Thoracic aorta (tissue), 2 donors: ENCODE measurements around the gene AFG3L2. TPM values are rescaled to one million over a fixed set of nuclear protein-coding genes. Genes with fewer than 3 reads are reported as not detected.

Experiments used
- ATAC-seq: fragments of 150-250 bp; one replicate; pipeline ENCODE4 v1.8.0; 2017; ENCODE audit warnings: low read depth; ENCODE audit not compliant: insufficient number of reproducible peaks, low FRiP score
- DNase-seq: peaks from one replicate; pipeline ENCODE4 v3.0.0-alpha.2; 2020; ENCODE audit warnings: low spot score
- H3K27ac ChIP-seq, 2 donors: fragments of 200-600 bp; sonication (generic); 1 replicate in 1 of 2; 2 replicates in 1 of 2; pipeline ENCODE4 v1.5.1; 2016; ENCODE audit warnings: mild to moderate bottlenecking in 2 of 2, moderate library complexity in 2 of 2
- H3K27me3 ChIP-seq: fragments of 200-600 bp; sonication (generic); replicated peaks from 2 replicates; pipeline ENCODE4 v1.6.0; 2016; ENCODE audit warnings: mild to moderate bottlenecking; ENCODE audit not compliant: insufficient read depth
- H3K36me3 ChIP-seq: fragments of 200-600 bp; sonication (generic); one replicate; pipeline ENCODE4 v1.5.1; 2016
- H3K4me1 ChIP-seq, 2 donors: fragments of 200-600 bp; sonication (generic); 1 replicate in 1 of 2; 2 replicates in 1 of 2; pipeline versions ENCODE4 v1.5.1 to v1.6.0; 2016; ENCODE audit warnings: low read depth in 2 of 2, mild to moderate bottlenecking in 1 of 2; ENCODE audit not compliant: control insufficient read depth in 1 of 2
- H3K4me3 ChIP-seq: fragments of 200-600 bp; sonication (generic); 2 replicates; pipeline ENCODE4 v1.5.1; 2016; ENCODE audit warnings: mild to moderate bottlenecking
- H3K9me3 ChIP-seq: fragments of 200-600 bp; sonication (generic); 2 replicates; pipeline ENCODE4 v1.5.1; 2016
- CTCF ChIP-seq: fragments of 200-600 bp; sonication (generic); IDR thresholded peaks from one replicate; pipeline ENCODE4 v1.5.1; 2019; ENCODE audit warnings: antibody characterized with exemption
- total RNA-seq, 2 donors: library from RNA; depleted of rRNA; stranded (reverse); fragments of >200 nt; gene quantifications; one replicate each; pipeline versions ENCODE4 v1.1.0 to v1.2.3, GENCODE V29; 2016

The AFG3L2 gene
- total RNA-seq, 2 donors from 2014 or later = 24.2 to 58.1 TPM

DNA sequence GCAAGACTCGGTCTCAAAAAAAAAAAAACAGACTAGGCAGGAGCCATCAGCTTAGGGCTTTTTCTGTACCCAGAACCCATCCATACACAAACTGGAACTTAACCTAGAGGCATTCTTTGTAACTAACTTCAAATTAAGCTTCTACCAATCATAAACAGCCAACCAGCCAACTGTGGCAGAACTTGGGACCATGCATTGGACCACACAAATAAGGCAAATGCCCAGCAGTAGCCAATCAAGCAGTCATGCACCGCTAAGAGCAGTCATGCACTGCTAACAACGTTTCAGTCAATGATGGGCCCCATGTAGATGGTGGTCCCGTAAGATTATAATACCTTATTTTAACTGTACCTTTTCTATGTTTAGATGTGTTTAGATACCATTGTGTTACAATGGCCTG lies 46.3 kb downstream of the AFG3L2 start:
- Histone ChIP-seq H3K27ac (no peak overlapping the region), H3K27me3 (no peaks in the 10 kb centered on the region), H3K4me3 (no peak overlapping the region), H3K4me1 (peaks cover 0 to 10% of the 10 kb centered on the region in 2 donors), H3K9me3 (no peaks in the 10 kb centered on the region), H3K36me3 (peaks cover 22% of the 10 kb centered on the region)
- TF ChIP-seq CTCF = no peak
- DNase-seq = no peak
- ATAC-seq = no peak

DNA sequence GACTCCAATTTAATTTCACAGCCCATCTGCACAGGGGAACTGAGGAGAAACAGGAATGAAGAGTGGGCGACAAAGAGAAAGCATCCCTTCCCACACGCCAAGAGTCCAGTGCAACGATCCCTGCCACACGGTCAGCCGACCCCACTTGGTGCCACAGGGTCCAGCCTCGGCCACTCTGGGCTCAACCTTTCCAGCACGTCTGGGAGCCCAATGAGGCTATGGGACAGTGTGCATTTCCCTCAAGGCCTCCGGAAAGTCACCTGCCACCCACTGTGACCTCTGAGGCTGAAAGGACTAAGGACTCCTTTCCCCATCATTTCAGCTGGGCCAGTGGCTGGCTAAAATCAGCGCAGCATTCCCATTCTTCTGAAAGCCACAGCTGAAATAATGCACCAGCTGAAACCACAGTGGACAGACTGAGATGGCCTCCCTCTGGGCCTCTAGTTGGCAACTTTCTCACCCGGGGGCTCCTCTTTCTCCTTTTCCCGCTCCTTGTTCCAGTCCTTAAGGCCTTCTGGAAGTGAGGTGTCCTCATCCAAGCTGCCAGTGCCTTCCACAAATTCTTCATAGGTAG lies 47.8 kb downstream of the AFG3L2 start:
- H3K9me3 ChIP-seq = no peaks in the 10 kb centered on the region
- H3K27me3 ChIP-seq = no peaks in the 10 kb centered on the region
- DNase-seq (no peak), ATAC-seq (no peak)
- peaks cover 0 to 10% of the 10 kb centered on the region in 2 donors for H3K4me1 ChIP-seq
- no peak overlapping the region for H3K27ac ChIP-seq
- H3K36me3 ChIP-seq = peaks cover 31% of the 10 kb centered on the region
- no peak for TF ChIP-seq CTCF
- no peak overlapping the region for H3K4me3 ChIP-seq

DNA sequence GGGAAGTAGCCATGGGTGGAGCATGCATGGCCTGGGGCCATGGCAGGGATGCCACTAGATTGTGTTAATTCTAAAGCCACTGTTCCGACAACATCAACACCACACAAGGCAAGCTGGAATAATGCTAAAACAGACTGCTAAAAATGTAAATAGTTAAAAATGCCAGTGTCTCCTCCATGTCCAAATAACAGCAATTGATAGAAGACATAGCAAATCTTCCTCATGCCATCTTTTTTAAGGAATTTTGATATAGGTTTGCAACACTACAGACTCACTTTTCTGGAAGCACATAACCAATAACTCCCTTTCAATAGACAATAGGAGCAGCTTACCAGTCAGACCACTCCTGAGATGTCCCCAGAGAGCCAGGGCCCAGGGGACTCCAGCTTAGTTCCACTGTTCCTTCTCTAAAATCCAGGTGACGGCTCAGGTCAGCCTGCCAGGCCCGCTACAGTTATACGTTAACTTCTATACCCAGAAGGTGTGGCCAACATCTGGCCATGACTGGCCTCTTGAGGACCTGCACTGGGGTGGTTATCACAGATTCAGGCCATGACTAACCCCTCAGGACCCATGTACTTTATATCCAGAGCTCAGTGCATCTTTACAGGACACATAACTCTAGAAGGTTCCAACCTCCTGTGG lies 48.7 kb downstream of the AFG3L2 start:
- no peak for TF ChIP-seq CTCF
- ATAC-seq = no peak
- Histone ChIP-seq H3K36me3 (peaks cover 31% of the 10 kb centered on the region), H3K4me3 (no peak overlapping the region), H3K27ac (no peak overlapping the region), H3K9me3 (no peaks in the 10 kb centered on the region), H3K4me1 (peaks cover 0 to 10% of the 10 kb centered on the region in 2 donors), H3K27me3 (no peaks in the 10 kb centered on the region)
- no peak for DNase-seq

DNA sequence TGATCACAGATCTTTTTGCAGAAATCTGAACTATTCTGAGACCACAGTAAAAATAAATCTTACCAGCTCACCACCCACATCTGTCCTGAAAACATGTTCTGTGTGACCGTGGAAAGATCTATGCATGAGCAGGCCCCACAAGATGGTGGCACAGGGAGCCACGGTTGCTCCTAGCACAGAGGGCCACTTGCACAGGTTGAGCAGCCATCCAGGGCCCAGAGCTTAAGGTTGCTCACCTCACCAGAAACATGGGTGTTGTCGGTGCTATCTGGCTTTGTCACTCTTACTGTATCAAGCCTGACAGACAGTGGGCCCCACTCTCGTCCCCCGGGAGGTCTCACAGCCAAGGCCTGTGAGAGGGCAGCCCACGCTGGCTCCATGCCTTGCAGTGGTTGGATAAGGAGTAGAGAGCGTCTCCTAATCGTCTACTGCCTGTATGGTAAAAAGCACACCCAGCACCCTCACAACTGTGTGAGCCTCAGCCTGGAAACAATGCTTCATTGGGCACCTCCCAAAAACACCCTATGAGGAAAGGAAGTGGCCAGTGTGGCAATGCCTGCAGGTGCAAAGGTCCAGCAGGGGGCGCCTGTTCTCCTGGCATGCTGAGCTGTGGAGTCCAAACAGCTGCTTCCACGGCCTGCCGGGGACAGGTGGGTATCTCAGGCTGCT lies 49.4 kb downstream of the AFG3L2 start:
- peak; percentile 60 for DNase-seq
- peak; percentile 64 for TF ChIP-seq CTCF

GRCh38 chr18:12326711-12327460 lies 50.1 kb downstream of the AFG3L2 start:
- Histone ChIP-seq H3K9me3 (no peaks in the 10 kb centered on the region), H3K36me3 (peaks cover 31% of the 10 kb centered on the region), H3K4me3 (no peak overlapping the region), H3K27ac (peak overlapping the region; percentile 12 to 41), H3K27me3 (no peaks in the 10 kb centered on the region), H3K4me1 (peaks cover 0 to 10% of the 10 kb centered on the region in 2 donors)
- no peak for DNase-seq
- no peak for ATAC-seq
- TF ChIP-seq CTCF = no peak

More for the DNA sequence above, 49.4 kb downstream of the AFG3L2 start:
- peaks cover 0 to 10% of the 10 kb centered on the region in 2 donors for H3K4me1 ChIP-seq
- peaks cover 31% of the 10 kb centered on the region for H3K36me3 ChIP-seq
- H3K27me3 ChIP-seq = no peaks in the 10 kb centered on the region
- H3K4me3 ChIP-seq = no peak overlapping the region
- no peak for ATAC-seq
- no peaks in the 10 kb centered on the region for H3K9me3 ChIP-seq
- peak overlapping the region; percentile 12 to 30 for H3K27ac ChIP-seq
